Islet precursor cell (in vitro differentiated cells): Measurements from ENCODE around the gene STRAP.

ENCODE experiments used
- DNase-seq: peaks from one replicate; pipeline ENCODE4 v3.0.0-alpha.2; 2018

The STRAP gene

DNA sequence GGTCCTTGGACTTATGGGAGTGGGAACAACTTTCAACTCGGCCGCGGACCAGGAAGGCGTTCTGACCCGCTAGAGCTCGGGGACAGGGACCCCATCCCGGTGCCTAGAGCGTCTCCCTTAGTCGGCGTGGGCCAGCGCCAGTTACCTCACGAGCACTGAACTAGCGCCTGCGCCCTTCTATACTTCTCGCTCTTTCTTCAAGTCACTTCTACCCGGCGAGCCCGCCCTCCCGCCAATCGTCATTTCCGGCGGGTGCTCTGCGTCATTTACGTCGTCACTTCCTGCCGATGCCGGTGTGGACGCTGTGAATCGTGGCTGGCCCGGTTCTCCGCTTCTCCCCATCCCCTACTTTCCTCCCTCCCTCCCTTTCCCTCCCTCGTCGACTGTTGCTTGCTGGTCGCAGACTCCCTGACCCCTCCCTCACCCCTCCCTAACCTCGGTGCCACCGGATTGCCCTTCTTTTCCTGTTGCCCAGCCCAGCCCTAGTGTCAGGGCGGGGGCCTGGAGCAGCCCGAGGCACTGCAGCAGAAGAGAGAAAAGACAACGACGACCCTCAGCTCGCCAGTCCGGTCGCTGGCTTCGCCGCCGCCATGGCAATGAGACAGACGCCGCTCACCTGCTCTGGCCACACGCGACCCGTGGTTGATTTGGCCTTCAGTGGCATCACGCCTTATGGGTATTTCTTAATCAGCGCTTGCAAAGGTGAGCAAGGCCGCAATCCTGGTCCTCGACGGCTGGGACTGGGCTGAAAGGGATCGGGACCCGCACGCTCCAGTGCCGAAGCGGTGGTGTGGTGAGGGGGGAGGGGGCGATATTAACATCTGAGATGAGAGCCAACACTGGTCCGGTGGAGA lies at the start of gene STRAP:
TSS of gene STRAP (plus strand) at position 270 of the 854 bp plus-strand sequence. CDS start at position 591, 321 bp downstream.
- peak; percentile 100 for DNase-seq

GRCh38 chr12:15834575-15834974 lies 47.6 kb upstream of the STRAP start:
- DNase-seq = no peak

- no peak for DNase-seq
Observed at GRCh38 chr12:15837141-15837790, 44.9 kb upstream of the STRAP start.

DNA sequence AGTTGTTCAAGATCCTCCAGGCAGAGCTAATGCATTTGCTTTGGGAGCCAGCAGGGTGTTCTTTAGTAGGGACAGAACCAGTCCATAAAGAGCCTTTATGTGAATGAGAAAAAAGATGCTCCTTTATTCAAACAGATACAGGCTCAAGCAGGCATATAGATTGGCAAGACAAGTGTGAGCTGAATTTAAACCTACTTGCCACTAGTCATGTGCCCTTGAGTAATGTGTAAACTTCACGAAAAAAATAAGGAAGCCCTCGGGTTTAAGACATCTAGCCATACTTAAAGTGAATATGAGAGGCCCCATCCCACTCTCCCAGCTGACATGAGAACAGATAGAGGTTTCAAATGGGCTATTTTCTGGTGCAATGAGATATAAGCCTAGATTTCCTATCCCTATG lies 43.1 kb upstream of the STRAP start:
- DNase-seq = no peak

DNA sequence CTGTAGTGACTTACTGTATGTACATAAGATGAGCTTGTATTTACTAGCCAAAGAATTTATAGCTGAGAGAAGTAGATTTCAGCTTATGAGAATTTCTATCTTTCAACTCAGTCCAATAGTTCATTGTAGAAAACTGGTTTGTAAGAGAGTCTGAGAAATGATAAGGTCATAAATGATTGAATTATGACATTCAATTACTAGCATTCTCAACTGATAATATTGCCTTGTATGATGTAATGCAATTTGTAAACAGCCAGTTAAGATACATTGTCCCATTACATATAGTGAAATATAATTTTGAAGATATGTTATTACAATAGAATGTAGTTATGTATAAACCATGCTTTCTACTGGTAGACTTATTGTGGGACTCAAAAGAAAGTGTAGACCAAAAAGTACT lies 42.5 kb upstream of the STRAP start:
- no peak for DNase-seq

DNA sequence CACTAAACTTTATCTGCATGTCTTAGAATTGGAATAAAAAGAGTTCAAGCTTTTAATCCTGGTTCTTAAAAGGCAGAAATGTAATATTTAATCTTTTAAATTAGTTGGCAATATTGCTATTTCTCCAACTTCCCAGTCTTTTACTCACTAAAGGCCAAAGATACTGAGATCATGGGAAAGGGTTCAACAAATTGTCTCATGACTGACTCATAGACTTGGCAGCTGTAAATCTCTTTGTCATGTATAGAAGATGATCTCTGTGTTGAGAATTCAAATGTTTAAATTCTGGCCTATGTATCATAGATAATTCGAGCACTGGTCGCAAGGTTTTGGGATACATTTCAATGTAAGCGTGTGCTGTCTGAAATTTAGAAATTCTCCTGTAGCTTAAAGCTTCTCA lies 40.1 kb upstream of the STRAP start:
- DNase-seq = no peak

DNA sequence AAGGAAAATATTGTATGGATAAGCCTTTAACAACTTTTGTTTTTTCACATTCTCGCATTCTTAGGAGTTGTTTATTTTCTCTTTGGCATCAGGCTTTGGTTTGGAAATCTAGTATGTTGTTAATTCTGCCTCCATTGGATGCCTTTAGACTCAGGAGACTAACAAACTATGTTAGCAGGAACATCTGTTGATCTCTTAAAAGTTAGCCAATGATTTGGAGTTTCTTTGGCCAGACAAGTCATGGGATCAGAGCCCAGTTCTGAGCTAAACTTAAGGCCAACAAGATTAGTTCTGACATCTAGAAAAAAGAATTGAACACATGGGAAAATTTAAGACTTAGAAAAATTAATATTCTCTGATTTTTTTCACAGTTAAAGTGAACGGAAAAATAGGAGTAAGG lies 35.3 kb upstream of the STRAP start:
- no peak for DNase-seq

DNA sequence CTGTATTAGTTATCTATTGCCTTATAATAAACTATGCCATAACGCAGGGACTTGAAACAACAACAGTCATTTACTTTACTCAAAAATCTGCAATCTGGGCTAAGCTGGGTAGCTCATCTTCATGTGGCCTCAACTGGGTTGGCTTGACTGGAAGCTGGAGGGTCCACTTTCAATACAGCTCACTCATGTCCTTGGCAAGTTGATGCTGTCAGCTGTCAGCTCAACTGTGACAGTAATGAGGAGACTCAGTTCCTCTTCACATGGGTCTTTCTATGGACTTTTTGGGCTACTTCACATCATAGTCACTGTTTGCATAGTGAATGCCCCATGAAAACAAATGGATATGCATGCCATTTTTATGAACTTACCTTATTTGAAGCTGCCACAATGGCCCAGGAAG lies 33.6 kb upstream of the STRAP start:
- no peak for DNase-seq

DNA sequence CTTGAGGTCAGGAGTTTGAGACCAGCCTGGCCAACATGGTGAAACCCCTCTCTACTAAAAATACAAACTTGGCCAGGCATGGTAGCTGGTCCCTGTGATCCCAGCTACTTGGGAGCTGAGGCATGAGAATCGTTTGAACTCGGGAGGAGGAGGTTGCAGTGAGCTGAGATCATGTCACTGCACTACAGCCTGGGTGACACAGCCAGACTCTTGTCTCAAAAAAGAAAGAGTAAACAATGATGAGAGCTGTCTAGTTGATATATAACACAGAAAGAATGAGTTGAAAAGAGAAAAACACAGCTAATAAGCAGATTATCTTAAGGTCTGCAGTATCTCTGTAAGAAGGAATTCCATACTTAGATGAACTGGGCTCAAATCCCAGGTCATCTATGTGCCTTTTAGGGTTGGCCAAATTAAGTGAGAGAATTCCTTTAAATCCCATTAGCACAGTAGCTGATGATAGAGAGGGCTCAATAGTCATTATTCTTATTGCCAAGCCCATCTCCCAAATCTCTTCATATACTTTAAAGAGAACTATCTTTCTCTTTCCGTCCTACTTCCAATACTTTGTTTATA lies 31.1 kb upstream of the STRAP start:
- DNase-seq = no peak

DNA sequence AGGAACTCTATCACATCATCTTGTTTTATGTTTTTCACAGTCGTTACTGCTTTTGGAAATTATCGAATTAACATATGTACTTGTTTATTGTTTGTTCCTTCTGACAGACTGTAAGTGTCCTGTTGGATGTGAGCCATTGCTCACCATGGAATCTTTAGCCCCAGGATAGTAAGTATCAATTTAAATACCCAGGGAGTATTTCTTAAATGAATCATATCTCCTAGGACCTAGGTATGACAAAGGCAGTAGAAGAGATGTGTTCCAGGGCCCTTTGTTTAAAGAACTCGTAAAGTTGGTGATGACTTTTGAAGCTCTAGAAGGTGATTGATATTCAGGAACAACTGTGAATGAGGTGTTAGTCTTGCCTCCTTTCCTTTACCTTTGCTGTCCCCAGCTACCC lies 30.3 kb upstream of the STRAP start:
- DNase-seq = no peak

GRCh38 chr12:15852383-15852782 lies 29.8 kb upstream of the STRAP start:
- DNase-seq = no peak

DNA sequence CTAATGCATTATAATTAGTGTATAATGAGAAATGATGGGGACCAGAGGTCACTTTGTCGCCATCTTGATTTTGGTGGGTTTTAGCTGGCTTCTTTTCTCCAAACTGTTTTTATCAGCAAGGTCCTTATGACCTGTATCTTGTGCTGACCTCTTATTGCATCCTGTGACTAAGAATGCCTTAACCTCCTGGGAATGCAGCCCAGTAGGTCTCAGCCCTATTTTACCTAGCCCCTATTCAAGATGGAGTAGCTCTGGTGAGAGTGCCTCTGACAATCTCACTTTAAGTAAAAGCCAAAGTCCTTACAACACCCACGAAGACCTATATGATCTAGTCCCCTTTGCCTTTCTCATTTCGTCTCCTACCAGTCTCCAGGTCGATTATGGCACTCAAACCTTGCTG lies 28.3 kb upstream of the STRAP start:
- no peak for DNase-seq

- no peak for DNase-seq
Observed at GRCh38 chr12:15854916-15855315, 27.3 kb upstream of the STRAP start.

GRCh38 chr12:15855646-15856045 lies 26.5 kb upstream of the STRAP start:
- no peak for DNase-seq

DNA sequence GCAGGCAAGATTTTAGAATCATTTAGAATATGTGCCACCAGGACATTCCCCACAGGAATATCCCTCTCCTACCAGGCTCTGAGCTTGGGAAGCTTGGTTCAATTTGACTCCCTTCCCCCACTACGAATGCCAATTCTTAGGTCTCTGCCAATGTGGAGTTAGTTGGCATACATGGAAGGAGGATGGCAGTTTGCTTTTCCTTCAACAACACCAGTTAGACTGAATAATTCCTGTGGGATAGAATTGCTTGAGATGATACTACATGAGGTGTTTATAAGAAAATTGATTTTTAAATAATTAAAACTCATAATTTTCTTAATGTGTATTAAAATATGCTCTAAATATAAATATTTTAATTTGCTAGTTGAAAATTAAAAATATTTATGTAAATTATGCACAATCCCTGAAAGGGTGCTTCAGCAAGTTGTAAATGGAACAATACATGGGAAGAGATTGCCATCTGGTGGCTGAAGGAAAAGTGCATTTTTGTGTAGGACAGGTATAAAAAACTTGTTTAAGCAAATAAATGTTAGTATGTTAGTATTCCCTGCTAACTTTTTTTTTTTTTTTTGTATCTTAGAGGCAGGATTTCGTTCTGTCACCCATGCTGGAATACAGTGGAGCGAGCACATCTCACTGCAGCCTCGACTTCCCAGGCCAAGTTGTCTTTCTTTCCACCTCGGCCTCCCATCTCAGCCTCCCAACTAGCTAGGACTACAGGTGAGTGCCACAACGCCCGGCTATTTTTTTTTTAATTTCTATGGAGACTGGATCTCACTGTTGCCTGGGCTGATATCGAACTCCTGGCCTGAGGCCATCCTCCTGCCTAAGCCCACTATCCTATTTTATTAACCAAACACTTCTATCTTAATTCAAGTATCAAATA lies 25.8 kb upstream of the STRAP start:
- no peak for DNase-seq

- DNase-seq = no peak
Observed at GRCh38 chr12:15858353-15858752, 23.8 kb upstream of the STRAP start.

GRCh38 chr12:15859116-15859515 lies 23.1 kb upstream of the STRAP start:
- no peak for DNase-seq

DNA sequence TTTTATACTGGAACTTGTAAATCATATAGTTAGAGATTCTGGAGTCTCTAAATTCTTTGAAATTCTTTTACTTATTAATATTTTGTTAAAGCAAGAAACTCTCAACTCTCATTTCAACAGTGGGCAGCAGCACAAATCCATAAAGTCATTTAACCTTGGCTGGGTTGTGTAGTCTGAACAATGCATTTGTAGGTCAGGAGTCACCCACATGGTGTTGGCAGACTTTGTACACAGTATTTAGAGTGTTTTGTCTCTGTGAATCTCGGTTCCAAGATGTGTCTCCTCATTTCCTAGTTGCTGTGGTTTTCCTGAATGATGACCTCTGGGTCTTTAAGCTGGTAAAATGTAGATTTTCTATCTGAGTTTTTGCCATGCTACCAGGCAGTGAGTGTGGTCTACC lies 20.8 kb upstream of the STRAP start:
- DNase-seq = no peak

DNA sequence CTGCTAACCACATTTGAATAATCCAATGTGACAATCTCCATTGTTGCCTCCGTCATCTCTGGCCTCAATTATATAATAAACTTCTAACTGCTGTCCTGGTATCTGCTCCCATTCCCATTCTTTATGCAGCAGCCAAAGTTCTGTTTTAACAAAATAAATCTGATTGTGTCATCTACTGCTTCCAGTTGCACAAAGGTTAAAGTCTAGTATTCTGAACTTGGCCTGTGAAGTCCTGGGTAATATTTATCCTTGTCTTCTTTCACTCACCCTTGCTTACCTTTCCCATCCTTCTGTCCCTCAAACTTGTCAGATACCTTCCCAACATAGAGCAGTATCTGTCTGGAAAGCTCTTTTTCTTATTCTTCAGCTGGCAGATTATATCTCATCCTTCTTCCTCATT lies 19.3 kb upstream of the STRAP start:
- DNase-seq = no peak

GRCh38 chr12:15863372-15863771 lies 18.8 kb upstream of the STRAP start:
- peak; percentile 90 for DNase-seq

DNA sequence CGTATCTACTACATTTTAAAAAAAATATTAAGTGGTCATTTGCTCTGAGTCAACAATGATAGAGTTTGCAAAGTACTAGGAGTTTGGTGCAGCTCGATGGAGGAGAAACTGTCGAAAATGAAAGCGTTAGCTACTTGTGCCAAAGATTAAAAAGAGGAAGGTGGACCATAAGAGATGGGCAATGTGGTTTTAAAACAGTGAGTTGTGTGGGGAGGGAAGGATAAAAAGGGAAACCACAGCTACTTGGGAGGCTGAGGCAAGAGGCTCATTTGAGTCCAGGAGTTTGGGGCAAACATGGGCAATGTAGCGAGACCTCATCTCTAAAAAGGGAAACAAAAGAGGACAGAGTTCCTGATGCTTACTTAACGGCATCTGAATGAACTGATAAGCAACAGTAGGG lies 18.2 kb upstream of the STRAP start:
- no peak for DNase-seq

DNA sequence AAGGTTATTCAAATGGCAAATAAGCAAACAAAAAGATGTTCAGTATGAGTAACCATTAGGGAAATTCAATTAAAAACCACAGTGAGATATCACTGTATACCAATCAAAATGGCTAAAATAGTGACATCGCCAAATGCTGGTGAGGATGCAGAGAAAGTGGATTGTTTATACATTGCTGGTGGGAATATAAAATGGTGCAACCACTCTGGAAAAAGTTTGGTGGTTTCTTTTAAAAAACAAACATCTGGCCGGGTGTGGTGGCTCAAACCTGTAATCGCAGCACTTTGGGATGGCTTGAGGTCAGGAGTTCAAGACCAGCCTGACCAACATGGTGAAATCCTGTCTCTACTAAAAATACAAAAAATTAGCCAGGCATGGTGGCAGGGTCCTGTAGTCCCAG lies 14.0 kb upstream of the STRAP start:
- DNase-seq = no peak

DNA sequence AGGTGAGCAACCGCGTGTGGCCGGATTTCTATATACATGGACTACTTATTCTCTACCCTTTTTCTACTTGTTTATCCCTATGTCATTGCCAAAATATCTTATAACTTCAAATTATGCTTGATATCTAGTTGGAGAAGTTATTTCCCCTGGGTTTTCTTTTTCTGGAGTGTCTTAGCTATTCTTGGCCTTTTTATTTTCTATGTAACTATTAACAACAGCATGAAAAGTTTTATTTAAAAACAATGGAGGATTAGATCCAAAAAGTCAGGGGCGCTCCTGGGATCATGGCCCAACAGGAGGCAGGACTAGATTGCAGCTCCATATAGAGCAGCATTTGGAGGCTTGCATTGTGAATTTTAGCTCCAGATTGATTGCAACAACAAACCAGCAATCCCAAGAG lies 8.6 kb upstream of the STRAP start:
- DNase-seq = no peak
